ENCODE measurements around the gene ABCC5.

ABCC5 gene

GRCh38 chr3:183918178-183918577 lies 99.5 kb downstream of the ABCC5 start:
- DNase-seq, result no peak

- no peak for DNase-seq
Measured at GRCh38 chr3:183917776-183918175, 99.9 kb downstream of the ABCC5 start.

- no peak for DNase-seq
Measured at GRCh38 chr3:183914856-183915255, 102.8 kb downstream of the ABCC5 start.

- no peak for DNase-seq
Measured at GRCh38 chr3:183913580-183913920, 104.1 kb downstream of the ABCC5 start.

- DNase-seq, result no peak
Measured at GRCh38 chr3:183912895-183913579, 104.6 kb downstream of the ABCC5 start.

GRCh38 chr3:183911763-183912506 lies 105.7 kb downstream of the ABCC5 start:
- no peak for DNase-seq

GRCh38 chr3:183911087-183911486 lies 106.6 kb downstream of the ABCC5 start:
- DNase-seq, result no peak

- no peak for DNase-seq
Measured at GRCh38 chr3:183909030-183909600, 108.6 kb downstream of the ABCC5 start.

- DNase-seq, result no peak
Measured at GRCh38 chr3:183907911-183908331, 109.8 kb downstream of the ABCC5 start.

GRCh38 chr3:183907176-183907575 lies 110.5 kb downstream of the ABCC5 start:
- no peak for DNase-seq

- DNase-seq, result no peak
Measured at GRCh38 chr3:183906234-183906921, 111.3 kb downstream of the ABCC5 start.

- DNase-seq, result no peak
Measured at GRCh38 chr3:183904833-183905780, 112.6 kb downstream of the ABCC5 start.

GRCh38 chr3:183898028-183898431 lies 119.7 kb downstream of the ABCC5 start:
- DNase-seq, result no peak

- DNase-seq, result no peak
Measured at GRCh38 chr3:183897606-183898005, 120.1 kb downstream of the ABCC5 start.

GRCh38 chr3:183896610-183897009 lies 121.1 kb downstream of the ABCC5 start:
- no peak for DNase-seq

- no peak for DNase-seq
Measured at GRCh38 chr3:183896184-183896583, 121.5 kb downstream of the ABCC5 start.

- no peak for DNase-seq
Measured at GRCh38 chr3:183895774-183896173, 121.9 kb downstream of the ABCC5 start.

GRCh38 chr3:183895296-183895695 lies 122.4 kb downstream of the ABCC5 start:
- DNase-seq, result peak; percentile 24

GRCh38 chr3:183892610-183893214 lies 125.0 kb downstream of the ABCC5 start:
- no peak for DNase-seq

GRCh38 chr3:183885766-183886165 lies 131.9 kb downstream of the ABCC5 start:
- DNase-seq, result no peak

- DNase-seq, result peak; percentile 95
Measured at GRCh38 chr3:183884427-183885296, 133.0 kb downstream of the ABCC5 start, which contains the start of gene PARL. Gene PARL, minus strand, starts transcription at chr3:183884880. Its CDS starts 34 bp downstream, at chr3:183884846.

Data from KG1 (cell line).